Renal cortical epithelial cell (primary cell): ENCODE measurements around the gene ATAD3C. TPM values are rescaled to one million over a fixed set of nuclear protein-coding genes. Genes with fewer than 3 reads are reported as not detected.
"Not testable (repeated sequence)": the region's sequence is repeated elsewhere in the genome, so short reads cannot be mapped to it uniquely, and the experiment has no call there.

Source experiments
- DNase-seq: peaks from one replicate; pipeline ENCODE4 v3.0.0-alpha.2; 2011; ENCODE audit warnings: low read depth
- total RNA-seq: library from RNA; depleted of rRNA; stranded (reverse); fragments of >200 nt; gene quantifications from 2 replicates; pipeline ENCODE4 v1.2.3, GENCODE V29; 2014

The ATAD3C gene
- total RNA-seq, 1 donor from 2014 or later = 5.2 TPM

DNA sequence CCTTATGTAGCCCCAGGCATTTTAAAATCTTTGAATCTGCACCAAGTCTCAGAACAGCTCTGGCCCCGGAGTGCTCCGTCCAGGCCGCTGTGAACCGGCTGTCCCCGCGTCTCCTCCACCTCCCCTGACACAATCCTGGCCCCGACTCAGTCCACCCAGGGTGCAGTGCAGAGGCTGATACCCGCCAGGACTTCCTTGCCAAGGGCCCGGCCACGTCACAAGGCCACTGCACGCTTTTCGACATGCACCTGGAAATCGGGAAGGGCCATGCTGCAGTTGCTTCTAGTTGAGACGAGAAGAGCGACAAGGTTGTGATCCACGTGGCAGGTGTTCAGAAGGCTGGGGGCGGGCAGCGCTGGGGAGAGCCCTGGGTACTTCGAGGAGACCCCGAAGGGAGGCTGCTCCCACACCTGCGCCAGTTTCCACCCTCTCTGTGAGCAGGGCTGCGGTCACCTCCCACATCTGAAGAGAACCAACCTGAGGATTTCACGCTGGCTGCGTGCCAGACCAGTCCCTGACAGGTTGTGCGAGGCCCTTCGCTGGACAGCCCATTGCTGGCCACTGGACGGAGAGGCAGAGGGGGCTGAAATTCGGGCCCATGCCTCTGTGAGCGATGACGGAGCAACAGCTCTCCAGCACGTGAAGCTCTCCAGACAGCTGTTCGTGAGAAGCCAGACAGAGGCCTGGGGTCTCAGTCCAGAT, 7.3 kb upstream of the ATAD3C start:
- DNase-seq = no peak

- not testable (repeated sequence) for DNase-seq
Measured at GRCh38 chr1:1446631-1447030, 2.9 kb upstream of the ATAD3C start.

DNA sequence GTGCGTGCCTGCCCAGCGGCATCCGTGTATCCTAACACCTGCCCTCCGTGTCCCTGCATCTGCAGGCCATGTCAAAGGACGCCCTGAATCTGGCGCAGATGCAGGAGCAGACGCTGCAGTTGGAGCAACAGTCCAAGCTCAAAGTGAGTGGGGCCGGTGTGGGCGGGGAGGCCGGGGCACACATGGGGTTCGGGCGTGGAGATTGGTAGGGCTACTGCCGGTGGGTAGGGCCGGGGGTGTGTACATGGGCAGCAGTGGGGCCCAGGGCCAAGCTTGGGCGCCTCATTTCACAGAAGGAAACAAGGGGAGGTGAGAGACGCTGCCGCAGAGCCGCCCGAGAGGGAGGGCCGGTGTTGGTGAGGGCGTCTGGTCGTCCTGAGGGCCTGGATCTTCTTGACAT, 1.1 kb downstream of the ATAD3C start:
- not testable (repeated sequence) for DNase-seq

GRCh38 chr1:1451696-1452364, 2.3 kb downstream of the ATAD3C start:
- DNase-seq = no peak

- DNase-seq = not testable (repeated sequence)
Measured at GRCh38 chr1:1452365-1452739, 2.9 kb downstream of the ATAD3C start.

DNA sequence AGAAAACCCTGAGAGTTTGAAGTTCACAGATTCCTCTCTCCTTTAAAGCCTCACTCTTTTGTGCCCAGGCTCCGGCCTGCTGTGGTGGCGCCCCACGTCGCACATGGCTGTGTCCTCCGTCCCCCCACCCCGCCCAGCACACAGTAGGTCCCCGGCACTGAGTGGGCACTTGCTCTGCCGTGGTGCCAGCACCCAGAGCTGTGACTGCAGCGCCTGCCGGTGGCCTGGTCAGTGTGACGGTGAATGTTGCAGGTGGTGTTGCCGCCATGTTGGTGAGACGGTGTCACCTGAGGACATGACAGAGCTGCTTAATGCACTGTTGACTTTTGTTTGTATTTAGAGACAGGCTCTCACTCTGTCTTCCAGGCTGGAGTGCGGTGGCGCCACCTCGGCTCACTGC, 3.4 kb downstream of the ATAD3C start:
- no peak for DNase-seq

DNA sequence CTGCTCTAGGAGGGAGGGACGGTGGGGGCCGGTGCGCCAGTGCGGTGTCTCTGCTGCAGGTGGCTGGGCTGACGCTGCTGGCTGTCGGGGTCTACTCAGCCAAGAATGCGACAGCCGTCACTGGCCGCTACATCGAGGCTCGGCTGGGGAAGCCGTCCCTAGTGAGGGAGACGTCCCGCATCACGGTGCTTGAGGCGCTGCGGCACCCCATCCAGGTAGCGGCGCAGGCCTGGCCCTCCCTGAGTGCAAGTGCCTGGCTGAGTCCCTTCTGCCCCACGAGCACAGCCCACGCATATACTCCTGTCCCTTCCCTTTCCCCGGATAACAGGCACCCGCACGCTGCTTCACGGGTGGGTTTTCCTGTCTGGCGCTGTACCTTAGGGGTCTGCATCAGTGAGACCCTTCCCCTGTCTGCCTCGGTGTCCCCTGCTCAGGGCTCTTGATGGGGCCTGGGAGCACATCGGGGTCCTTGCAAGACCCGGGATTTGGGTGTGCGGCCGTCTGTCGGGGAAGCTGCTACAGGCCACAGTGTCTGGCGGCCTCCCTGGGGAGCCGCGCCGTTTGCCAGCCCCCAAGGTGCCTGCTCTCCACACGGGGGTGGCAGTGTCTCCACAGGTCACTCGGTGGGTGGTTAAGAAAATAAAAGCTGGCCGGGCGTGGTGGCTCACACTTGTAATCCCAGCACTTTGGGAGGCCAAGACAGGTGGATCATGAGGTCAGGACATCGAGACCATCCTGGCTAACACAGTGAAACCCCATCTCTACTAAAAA, 5.0 kb downstream of the ATAD3C start:
- not testable (repeated sequence) for DNase-seq

DNA sequence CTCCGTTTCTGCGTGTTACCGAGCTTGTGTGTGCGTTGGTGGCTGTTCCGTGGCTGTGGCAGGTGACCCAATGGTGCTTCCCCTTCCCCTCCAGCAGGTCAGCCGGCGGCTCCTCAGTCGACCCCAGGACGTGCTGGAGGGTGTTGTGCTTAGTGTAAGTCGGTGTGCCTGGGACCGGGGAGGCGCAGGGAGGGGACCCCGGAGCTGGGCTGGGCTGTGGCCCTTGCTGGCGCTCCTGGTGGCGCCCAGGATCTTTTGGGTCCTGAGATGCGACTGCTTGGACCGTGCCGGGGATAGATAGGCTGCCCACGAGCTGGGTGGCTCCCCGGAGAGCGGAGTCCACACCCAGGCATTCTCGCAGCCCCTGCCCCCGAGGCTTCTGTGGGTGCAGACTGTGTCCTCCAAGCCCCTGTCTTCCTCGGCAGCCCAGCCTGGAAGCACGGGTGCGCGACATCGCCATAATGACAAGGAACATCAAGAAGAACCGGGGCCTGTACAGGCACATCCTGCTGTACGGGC, 5.9 kb downstream of the ATAD3C start:
- DNase-seq = no peak

DNA sequence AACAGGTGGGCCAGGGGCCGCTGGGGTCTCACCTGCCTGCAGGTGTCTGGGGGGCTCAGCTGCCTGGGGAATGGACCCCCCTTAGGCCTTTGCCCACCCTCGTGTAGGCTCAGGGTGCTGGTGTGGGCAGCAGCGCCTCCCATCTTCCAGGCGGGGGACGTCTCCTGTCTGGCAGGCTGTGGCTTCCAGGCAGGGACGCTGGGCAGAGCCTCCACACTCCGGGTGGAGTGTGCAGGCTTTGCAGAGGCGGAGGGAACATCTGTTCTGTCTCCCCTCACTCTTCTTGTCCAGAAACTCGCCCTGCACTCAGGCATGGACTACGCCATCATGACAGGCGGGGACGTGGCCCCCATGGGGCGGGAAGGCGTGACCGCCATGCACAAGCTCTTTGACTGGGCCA, 6.4 kb downstream of the ATAD3C start:
- not testable (repeated sequence) for DNase-seq

GRCh38 chr1:1456683-1457255, 7.3 kb downstream of the ATAD3C start:
- DNase-seq = not testable (repeated sequence)

- DNase-seq = not testable (repeated sequence)
Measured at GRCh38 chr1:1459156-1459555, 9.7 kb downstream of the ATAD3C start.

DNA sequence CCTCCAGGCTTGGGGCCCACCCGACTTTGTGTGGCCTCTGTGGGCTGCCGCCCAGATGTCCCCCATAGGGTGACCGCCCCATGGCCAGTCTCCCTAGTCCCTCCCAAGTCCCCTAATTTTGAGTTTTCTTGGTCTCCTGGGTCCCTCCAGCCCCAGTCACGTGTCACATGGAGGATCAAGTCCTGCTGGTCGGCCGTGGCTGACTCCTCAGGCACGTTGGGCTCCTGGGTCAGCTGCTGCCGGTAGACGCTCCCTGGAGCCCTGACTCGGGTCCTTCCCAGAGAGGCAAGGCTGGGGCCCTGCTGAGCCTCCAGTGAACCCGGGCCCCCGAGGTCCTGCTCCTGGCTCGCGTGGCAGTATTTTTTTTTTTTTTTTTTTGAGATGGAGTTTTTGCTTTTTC, 10.2 kb downstream of the ATAD3C start:
- DNase-seq = not testable (repeated sequence)

DNA sequence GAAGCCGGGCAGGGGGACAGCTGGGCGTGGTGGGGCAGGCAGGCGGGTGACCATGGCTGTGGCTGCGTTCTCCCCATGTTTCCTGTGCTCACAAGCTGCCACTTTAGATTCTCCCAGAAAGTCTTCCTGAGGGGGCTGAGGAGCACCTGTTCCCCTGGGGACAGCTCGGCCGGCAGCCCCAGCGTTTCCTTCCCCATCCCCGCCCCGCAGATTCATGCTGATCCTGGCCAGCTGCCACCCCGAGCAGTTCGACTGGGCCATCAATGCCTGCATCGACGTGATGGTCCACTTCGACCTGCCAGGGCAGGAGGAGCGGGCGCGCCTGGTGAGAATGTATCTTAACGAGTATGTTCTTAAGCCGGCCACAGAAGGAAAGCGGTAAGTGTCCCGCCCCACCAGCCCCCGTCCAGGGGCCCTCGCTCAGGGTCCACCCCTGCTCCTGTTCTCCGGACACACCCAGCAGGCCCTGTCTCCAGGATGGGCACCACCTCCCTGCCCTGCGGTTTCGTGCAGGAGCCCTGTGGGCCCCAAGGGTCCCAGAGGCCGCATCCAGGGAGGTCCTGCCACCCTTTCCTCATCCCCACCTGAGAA, 11.1 kb downstream of the ATAD3C start:
- DNase-seq = no peak

GRCh38 chr1:1461721-1462317, 12.3 kb downstream of the ATAD3C start:
- DNase-seq = no peak

DNA sequence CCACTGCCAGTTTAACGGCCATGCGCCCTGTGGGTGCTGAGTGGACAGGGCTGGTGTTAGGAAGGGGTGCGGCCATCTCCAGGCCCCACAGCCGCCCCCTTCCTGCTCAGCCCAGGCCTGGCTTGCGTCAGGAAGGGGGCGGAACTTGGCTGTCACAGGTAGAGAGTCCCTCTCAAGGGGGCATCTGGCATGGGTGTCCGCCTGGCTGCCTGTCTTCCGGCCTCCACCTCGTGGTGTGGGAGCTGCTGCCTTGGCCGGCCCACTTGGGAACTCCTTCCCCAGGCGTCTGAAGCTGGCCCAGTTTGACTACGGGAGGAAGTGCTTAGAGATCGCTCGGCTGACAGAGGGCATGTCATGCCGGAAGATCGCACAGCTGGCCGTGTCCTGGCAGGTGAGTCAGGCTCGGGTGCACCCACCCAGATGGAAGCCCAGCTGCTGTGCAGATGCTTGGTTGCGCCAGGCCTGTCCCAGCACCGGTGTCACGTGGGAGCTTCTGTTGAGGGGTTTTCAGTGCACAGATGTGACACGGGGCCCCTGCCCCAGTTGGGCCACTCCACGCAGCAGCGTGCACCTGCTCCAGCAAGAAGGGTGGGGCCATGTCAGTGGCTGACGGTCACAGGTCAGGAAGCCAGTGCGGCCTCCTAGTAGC, 13.0 kb downstream of the ATAD3C start:
- DNase-seq = peak; percentile 24

DNA sequence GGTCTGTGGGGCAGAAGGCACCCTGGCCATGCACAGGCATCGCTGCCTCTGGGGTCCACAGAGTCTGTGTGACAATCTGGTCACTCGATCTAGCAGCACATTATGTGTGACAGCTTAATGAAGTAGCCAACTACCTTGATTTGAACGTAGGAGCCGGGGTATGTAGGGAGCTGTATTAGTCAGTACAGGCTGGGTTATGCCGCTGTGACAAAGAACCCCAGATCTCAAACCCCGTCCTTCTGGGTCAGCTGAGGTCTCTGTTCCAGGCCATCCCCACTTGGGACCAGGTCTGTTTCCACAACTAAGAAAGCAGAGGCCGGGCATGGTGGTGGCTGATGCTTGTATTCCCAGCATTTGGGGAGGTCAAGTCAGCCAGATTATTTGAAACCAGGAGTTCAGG, 13.8 kb downstream of the ATAD3C start:
- no peak for DNase-seq

DNA sequence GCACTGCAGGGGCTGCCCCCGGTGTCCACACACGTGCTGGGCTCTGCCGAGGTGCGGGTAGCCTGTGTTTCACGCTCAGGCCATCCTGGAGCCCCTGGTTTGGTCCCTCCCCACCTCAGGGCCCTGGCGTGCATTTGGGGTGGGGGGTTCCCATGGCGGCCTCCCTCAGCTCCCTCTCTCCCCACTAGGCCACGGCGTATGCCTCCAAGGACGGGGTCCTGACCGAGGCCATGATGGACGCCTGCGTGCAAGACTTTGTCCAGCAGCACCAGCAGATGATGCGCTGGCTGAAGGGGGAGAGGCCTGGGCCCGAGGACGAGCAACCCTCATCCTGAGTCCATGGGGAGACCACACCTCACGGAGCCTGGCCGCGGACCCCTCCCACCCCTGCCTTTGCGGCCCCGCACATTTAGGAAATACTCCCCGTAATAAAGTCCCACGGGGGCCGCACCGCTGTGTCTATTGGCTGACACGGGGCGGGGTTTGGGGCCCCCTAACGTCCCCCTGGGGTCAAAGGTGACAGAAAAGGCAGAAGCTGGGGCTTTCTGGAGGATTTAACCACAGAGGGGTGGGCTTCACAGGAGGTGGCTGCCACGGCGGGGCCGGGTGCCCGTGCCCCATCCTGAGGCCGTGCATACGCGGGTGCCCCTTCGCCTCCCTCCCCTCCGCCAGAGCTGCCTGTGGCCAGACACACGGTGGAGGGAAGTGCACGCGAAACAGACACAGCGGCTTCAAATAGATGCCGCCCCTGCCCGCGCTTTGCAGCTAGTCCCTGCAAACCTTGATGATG, 18.9 kb downstream of the ATAD3C start:
- DNase-seq = not testable (repeated sequence)

GRCh38 chr1:1470626-1471388, 21.3 kb downstream of the ATAD3C start:
- peak; percentile 19 for DNase-seq

GRCh38 chr1:1471389-1472052, 22.0 kb downstream of the ATAD3C start, which contains the start of gene ATAD3B:
ATAD3B (plus strand) TSS chr1:1471765; CDS start chr1:1471885, 120 bp downstream.
- DNase-seq = peak; percentile 74
